GM10266 (cell line): ENCODE results near the gene CLEC12A.
A peak's percentile ranks its signal among the peaks of the same experiment; 100 is the strongest.

ENCODE experiments used
- DNase-seq: peaks from one replicate; pipeline ENCODE4 v3.0.0; 2012; ENCODE audit errors: extremely low spot score
- TF ChIP-seq, protein P1 (sequence below): IDR thresholded peaks from 2 replicates; pipeline ENCODE4 v1.5.1; 2012; ENCODE audit warnings: mild to moderate bottlenecking, low read depth; ENCODE audit not compliant: control insufficient read depth, insufficient read depth; ENCODE audit errors: missing control alignments

The CLEC12A gene

DNA sequence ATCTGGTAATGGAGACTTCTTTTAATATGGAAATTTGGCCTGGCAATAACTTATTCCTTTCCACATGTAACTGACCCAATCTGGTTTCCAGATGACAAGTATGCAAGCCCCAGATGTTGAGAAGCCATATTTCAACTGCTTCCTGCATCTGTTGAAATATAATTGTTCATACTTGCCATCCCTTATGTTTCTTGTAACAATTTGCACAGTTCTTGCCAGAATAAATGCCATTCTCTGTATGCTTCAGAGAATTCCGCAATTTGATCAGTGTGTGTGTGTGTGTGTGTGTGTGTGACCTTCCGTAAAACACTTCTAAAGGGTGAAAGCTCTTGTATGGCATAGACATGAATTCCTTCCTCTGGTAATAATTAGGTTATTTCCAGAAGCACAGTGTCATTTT lies 37.3 kb upstream of the CLEC12A start:
- TF ChIP-seq, protein P1, sequence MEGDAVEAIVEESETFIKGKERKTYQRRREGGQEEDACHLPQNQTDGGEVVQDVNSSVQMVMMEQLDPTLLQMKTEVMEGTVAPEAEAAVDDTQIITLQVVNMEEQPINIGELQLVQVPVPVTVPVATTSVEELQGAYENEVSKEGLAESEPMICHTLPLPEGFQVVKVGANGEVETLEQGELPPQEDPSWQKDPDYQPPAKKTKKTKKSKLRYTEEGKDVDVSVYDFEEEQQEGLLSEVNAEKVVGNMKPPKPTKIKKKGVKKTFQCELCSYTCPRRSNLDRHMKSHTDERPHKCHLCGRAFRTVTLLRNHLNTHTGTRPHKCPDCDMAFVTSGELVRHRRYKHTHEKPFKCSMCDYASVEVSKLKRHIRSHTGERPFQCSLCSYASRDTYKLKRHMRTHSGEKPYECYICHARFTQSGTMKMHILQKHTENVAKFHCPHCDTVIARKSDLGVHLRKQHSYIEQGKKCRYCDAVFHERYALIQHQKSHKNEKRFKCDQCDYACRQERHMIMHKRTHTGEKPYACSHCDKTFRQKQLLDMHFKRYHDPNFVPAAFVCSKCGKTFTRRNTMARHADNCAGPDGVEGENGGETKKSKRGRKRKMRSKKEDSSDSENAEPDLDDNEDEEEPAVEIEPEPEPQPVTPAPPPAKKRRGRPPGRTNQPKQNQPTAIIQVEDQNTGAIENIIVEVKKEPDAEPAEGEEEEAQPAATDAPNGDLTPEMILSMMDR: no peak
- no peak for DNase-seq

DNA sequence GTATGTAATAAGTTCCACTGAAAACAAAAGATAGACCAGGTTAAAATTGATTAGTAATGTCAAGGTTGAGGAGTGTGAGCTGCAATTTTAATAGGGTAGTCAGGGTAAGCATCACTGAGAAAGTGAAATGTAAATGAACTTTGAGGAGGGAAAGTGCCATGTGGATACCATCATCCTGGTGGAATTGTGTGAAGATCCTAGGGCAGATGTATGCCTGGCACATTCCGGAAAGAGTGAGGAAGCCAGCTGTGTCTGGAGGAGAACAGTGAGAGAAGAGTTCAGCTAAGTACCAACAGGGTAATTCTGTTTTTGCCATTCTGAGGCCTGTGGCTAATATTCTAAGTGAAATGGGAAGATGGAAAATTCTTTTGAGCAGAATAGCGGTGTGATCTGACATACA lies 36.2 kb upstream of the CLEC12A start:
- TF ChIP-seq, protein P1: no peak

DNA sequence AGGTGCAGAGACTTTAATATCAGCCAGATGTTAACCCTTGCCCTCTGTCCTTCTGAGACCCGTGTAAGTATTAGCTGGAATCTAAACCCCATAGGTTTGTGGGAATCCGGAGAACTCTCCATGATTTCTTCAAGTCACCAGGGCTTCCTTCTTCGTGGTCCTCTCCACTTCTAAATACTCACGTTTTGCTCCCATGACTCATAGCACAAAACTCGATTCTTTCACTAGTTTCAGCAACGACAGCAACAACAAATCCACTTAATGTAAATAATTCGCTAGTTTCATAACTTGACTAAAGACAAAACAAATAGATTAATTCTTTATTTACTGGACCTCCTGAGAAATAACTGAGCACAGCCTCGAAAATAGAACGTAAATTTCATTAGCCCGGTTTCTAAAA lies 34.6 kb upstream of the CLEC12A start:
- TF ChIP-seq, protein P1: no peak

More for the DNA sequence above, 36.2 kb upstream of the CLEC12A start:
- no peak for DNase-seq

DNA sequence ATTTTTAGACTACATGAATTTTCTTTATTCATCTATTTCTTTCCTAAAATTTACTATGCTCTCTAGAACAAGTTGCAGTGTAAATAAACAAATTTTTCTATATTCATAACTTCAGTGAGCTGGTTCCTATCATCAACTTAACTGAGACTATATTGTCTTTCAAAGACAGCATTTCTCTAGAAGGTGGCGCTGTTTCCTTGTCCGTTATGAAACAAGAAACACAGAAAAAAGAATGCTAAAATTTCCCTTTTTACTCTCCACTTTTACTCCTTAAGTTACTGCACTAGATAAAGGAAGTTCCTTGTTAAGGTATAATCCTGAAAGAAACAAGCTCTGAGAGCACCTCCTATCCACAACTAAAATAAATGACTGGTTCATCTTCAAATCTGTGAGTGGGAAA lies 30.8 kb upstream of the CLEC12A start:
- TF ChIP-seq, protein P1: peak; percentile 53
- no peak for DNase-seq

More for the DNA sequence above, 34.6 kb upstream of the CLEC12A start:
- no peak for DNase-seq

DNA sequence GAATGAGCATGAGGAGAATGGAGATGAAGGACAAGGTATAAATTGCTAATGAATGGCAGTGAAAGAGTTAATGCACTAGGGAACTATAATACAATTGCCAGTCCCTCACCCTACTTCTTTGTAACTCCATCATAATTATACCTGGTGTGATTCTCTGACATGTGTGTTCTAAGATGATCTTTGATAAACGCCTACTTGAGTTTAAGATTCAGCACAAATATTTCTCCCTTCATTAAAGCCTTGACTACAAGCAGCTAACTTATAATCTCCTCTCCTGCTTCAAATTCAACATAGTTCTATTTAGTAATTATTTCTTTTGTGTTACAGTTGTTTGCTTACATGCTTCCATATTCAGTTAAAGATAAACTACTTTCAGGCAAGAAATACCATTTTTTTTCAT lies 29.4 kb upstream of the CLEC12A start:
- TF ChIP-seq, protein P1: no peak

DNA sequence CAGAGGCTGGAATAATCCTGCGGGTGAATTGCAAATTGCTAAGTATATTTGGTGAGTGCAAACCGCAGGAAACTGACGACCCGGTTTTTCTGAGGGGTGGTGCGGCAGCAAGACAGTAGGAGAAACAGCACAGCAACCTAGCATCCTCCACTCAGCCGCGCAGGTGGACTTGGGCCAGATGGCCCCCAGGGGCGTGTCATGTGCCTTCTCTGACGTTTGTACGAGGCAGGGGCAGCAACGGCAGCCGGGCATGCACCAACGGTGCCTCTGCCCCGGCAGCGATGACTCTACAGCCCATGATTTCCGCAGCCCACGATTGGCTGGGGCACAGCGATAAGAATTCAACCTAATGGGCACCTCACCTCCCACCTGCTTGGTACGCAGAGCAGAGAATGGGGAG lies 28.0 kb upstream of the CLEC12A start:
- DNase-seq: no peak
- TF ChIP-seq, protein P1: no peak

More for the DNA sequence above, 29.4 kb upstream of the CLEC12A start:
- no peak for DNase-seq

DNA sequence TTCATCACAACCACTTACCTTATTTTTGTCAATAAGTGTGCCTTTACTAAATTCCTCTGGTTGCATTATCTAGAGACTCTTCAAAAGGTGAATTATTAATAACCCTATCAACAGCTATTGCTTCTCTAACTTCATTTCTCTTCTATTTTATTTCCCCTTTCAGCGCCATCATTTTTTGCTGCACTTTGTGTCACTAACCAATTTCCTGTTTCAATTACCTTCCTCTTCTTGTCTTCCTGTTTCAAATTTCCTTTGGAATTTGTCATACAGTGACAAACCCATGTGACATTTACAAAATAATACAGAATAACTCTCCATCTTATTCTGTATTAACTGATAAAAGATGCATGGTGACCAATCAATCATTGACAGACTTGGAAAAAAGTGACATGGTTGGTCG lies 26.8 kb upstream of the CLEC12A start:
- DNase-seq: no peak
- TF ChIP-seq, protein P1: no peak
